Spleen (tissue), 7 donors: ENCODE measurements around the gene MMP25.

Source experiments
- POLR2A ChIP-seq, 3 donors: fragments of 450-650 bp; IDR thresholded peaks; one replicate each; pipeline ENCODE4 v1.5.1; 2017; ENCODE audit warnings: antibody characterized with exemption in 3 of 3, mild to moderate bottlenecking in 1 of 3
- POLR2AphosphoS5 ChIP-seq, 3 donors: sonication (generic); formaldehyde crosslinking; IDR thresholded peaks; one replicate each; pipeline ENCODE4 v1.5.1; 2017; ENCODE audit warnings: antibody characterized with exemption in 3 of 3
- TF ChIP-seq, protein P1 (sequence below), 11 experiments: fragments of 200-600 bp in 7 of 11; fragments of 450-650 bp in 4 of 11; sonication (generic) in 4 of 11; IDR thresholded peaks in 8 of 11; conservative IDR thresholded peaks in 3 of 11; 1 replicate in 7 of 11; 2 replicates in 4 of 11; pipeline versions ENCODE4 v1.4.0 to v1.8.0; 2016 to 2021; ENCODE audit warnings: antibody characterized with exemption in 11 of 11, inconsistent platforms in 4 of 11, mild to moderate bottlenecking in 1 of 11
- donor health status: DM: no; HTN: no; CAD: no; lungs with moderate emphysema.
- donor health status: DM: no; HTN: no; CAD: no.
- donor health status: DM: no; HTN: no; CAD: no.

GRCh38 chr16:3057181-3058138 is 11.1 kb downstream of the MMP25 start:
- TF ChIP-seq POLR2A (IDR thresholded peaks at IDR 0.05) = no peak
- TF ChIP-seq, protein P1, sequence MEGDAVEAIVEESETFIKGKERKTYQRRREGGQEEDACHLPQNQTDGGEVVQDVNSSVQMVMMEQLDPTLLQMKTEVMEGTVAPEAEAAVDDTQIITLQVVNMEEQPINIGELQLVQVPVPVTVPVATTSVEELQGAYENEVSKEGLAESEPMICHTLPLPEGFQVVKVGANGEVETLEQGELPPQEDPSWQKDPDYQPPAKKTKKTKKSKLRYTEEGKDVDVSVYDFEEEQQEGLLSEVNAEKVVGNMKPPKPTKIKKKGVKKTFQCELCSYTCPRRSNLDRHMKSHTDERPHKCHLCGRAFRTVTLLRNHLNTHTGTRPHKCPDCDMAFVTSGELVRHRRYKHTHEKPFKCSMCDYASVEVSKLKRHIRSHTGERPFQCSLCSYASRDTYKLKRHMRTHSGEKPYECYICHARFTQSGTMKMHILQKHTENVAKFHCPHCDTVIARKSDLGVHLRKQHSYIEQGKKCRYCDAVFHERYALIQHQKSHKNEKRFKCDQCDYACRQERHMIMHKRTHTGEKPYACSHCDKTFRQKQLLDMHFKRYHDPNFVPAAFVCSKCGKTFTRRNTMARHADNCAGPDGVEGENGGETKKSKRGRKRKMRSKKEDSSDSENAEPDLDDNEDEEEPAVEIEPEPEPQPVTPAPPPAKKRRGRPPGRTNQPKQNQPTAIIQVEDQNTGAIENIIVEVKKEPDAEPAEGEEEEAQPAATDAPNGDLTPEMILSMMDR (IDR thresholded peaks at IDR 0.05 in 8 of 11, conservative IDR thresholded peaks at IDR 0.05 in 3 of 11) = no peak
- peak in 1 of 3 donors; percentile 31 for TF ChIP-seq POLR2AphosphoS5 (IDR thresholded peaks at IDR 0.05)
